NCI-H146 treated with DMSO at 0.1 percent for 48 hours (cell line): ENCODE measurements around the gene ADAT3.

Experiments used
- DNase-seq: peaks from one replicate; lab custom pipeline; 2025; ENCODE audit not compliant: unreplicated experiment; lab: John Stamatoyannopoulos, UW

The ADAT3 gene

GRCh38 chr19:1936916-1937610, 31.9 kb downstream of the ADAT3 start:
- DNase-seq = no peak

- no peak for DNase-seq
Observed at GRCh38 chr19:1938071-1938470, 32.9 kb downstream of the ADAT3 start.

- no peak for DNase-seq
Observed at GRCh38 chr19:1941146-1942077, 36.2 kb downstream of the ADAT3 start, which contains the start of gene CSNK1G2. TSS of gene CSNK1G2 (plus strand) at chr19:1941172. CDS start at chr19:1969773, 28,601 bp downstream.

- DNase-seq = peak; percentile 48
Observed at GRCh38 chr19:1942078-1942933, 37.1 kb downstream of the ADAT3 start.

- no peak for DNase-seq
Observed at GRCh38 chr19:1942934-1943555, 37.8 kb downstream of the ADAT3 start.

GRCh38 chr19:1943661-1944087, 38.5 kb downstream of the ADAT3 start:
- DNase-seq = no peak

GRCh38 chr19:1944088-1944915, 39.1 kb downstream of the ADAT3 start:
- DNase-seq = no peak

- no peak for DNase-seq
Observed at GRCh38 chr19:1944916-1945561, 39.8 kb downstream of the ADAT3 start.

GRCh38 chr19:1945899-1946298, 40.7 kb downstream of the ADAT3 start:
- DNase-seq = no peak

- DNase-seq = no peak
Observed at GRCh38 chr19:1947651-1948209, 42.5 kb downstream of the ADAT3 start.

- DNase-seq = no peak
Observed at GRCh38 chr19:1949304-1950101, 44.3 kb downstream of the ADAT3 start.

GRCh38 chr19:1950640-1951039, 45.4 kb downstream of the ADAT3 start:
- no peak for DNase-seq

GRCh38 chr19:1952635-1953034, 47.4 kb downstream of the ADAT3 start:
- no peak for DNase-seq

GRCh38 chr19:1953037-1953436, 47.8 kb downstream of the ADAT3 start:
- DNase-seq = no peak

GRCh38 chr19:1953441-1954094, 48.4 kb downstream of the ADAT3 start:
- no peak for DNase-seq

- no peak for DNase-seq
Observed at GRCh38 chr19:1954532-1954933, 49.3 kb downstream of the ADAT3 start.
